DOHH2 (cell line): ENCODE measurements around the gene PP2D1.
"Not testable (repeated sequence)": the region's sequence is repeated elsewhere in the genome, so short reads cannot be mapped to it uniquely, and the experiment has no call there.

ENCODE experiments used
- H3F3A ChIP-seq: fragments of 200-600 bp; sonication (generic), shearing (Covaris generic); 2 replicates; pipeline ENCODE4 v1.6.0; 2016; ENCODE audit warnings: antibody characterized with exemption, mild to moderate bottlenecking; ENCODE audit not compliant: control insufficient read depth, insufficient read depth
- H3K27ac ChIP-seq: fragments of 200-600 bp; sonication (generic); 2 replicates; pipeline ENCODE4 v1.5.1; 2014; ENCODE audit warnings: low read depth, mild to moderate bottlenecking, low read length, moderate library complexity
- H3K27me3 ChIP-seq: fragments of 200-600 bp; sonication (generic); 2 replicates; pipeline ENCODE4 v1.6.1; 2014; ENCODE audit warnings: mild to moderate bottlenecking, low read length, mixed read lengths; ENCODE audit not compliant: control insufficient read depth
- H3K36me3 ChIP-seq: fragments of 200-600 bp; sonication (generic); 2 replicates; pipeline ENCODE4 v1.6.1; 2014; ENCODE audit warnings: mild to moderate bottlenecking, low read length, moderate library complexity, mixed read lengths; ENCODE audit not compliant: control insufficient read depth
- H3K4me1 ChIP-seq: fragments of 200-600 bp; sonication (generic); 2 replicates; pipeline ENCODE4 v1.6.1; 2014; ENCODE audit warnings: mild to moderate bottlenecking, low read length, mixed read lengths; ENCODE audit not compliant: control insufficient read depth
- H3K4me2 ChIP-seq: fragments of 200-600 bp; sonication (generic); 2 replicates; pipeline ENCODE4 v1.6.0; 2014; ENCODE audit warnings: mild to moderate bottlenecking, low read length, moderate library complexity
- H3K4me3 ChIP-seq: fragments of 200-600 bp; sonication (generic); 2 replicates; pipeline ENCODE4 v1.5.1; 2014; ENCODE audit warnings: mild to moderate bottlenecking, low read length, mixed read lengths
- H3K79me2 ChIP-seq: fragments of 200-600 bp; sonication (generic); 2 replicates; pipeline ENCODE4 v1.6.1; 2014; ENCODE audit warnings: mild to moderate bottlenecking, low read length, mixed read lengths; ENCODE audit not compliant: control insufficient read depth
- H3K9me2 ChIP-seq: fragments of 200-600 bp; sonication (generic); replicated peaks from 2 replicates; pipeline ENCODE4 v1.6.1; 2014; ENCODE audit warnings: mild to moderate bottlenecking, low read length, mixed read lengths; ENCODE audit not compliant: control insufficient read depth
- H3K9me3 ChIP-seq: fragments of 200-600 bp; sonication (generic); 2 replicates; pipeline ENCODE4 v1.6.1; 2014; ENCODE audit warnings: antibody characterized with exemption, low read length, mixed read lengths; ENCODE audit not compliant: control insufficient read depth, insufficient read depth
- H4K20me1 ChIP-seq: fragments of 200-600 bp; sonication (generic); 2 replicates; pipeline ENCODE4 v1.6.0; 2014; ENCODE audit warnings: low read depth, mild to moderate bottlenecking, antibody characterized with exemption, low read length, moderate library complexity; ENCODE audit not compliant: control insufficient read depth, insufficient read depth
- EZH2phosphoT487 ChIP-seq: fragments of 200-600 bp; sonication (generic); IDR thresholded peaks from 2 replicates; pipeline ENCODE4 v1.6.1; 2017; ENCODE audit warnings: borderline replicate concordance, mild to moderate bottlenecking, antibody characterized with exemption, low read length, moderate library complexity, mixed read lengths
- TF ChIP-seq, protein P1 (sequence below): fragments of 200-600 bp; sonication (generic); IDR thresholded peaks from one replicate; pipeline ENCODE4 v1.5.1; 2014; ENCODE audit warnings: antibody characterized with exemption, mild to moderate bottlenecking, low read depth, low read length; ENCODE audit not compliant: poor library complexity, severe bottlenecking

The PP2D1 gene

DNA sequence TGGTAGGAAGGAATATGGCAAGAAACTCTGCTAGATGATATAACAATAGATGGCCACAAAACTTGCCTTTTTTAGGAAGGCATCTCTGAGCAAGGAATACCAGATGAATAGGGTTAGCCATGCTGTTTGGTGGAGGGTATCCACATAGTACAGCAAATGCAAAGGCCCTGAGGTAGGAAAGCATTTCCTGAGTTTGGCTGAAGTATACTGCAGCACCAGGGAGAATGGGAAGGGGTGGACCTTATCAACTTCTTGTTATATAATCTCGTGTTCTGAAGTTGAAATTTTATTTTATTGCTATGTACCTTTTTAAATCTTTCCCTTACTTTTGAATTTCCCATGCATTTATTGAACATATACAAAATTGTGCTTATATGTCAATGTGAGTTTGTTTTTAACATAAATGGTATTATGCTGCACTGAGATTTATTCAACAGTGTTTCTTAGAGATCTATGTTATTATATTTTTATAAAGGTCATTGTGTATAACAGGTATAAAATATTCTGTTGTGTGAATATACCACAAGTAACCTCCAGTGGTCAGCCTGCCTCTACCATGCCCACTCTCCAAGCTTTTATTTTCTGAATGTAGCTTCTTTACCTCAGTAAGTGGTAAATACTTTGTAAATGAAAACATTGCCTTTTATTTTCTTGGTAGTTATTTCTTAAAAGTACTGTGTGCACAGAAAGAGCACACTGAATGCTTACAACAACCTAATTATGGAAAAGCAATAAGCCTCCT is 25.4 kb upstream of the PP2D1 start:
- peak overlapping the region; percentile 80 for H3K4me2 ChIP-seq
- no peaks in the 10 kb centered on the region for H3K9me3 ChIP-seq
- H4K20me1 ChIP-seq = peaks cover 7% of the 10 kb centered on the region; the same call in 1 of the 2 replicates
- TF ChIP-seq, protein P1, sequence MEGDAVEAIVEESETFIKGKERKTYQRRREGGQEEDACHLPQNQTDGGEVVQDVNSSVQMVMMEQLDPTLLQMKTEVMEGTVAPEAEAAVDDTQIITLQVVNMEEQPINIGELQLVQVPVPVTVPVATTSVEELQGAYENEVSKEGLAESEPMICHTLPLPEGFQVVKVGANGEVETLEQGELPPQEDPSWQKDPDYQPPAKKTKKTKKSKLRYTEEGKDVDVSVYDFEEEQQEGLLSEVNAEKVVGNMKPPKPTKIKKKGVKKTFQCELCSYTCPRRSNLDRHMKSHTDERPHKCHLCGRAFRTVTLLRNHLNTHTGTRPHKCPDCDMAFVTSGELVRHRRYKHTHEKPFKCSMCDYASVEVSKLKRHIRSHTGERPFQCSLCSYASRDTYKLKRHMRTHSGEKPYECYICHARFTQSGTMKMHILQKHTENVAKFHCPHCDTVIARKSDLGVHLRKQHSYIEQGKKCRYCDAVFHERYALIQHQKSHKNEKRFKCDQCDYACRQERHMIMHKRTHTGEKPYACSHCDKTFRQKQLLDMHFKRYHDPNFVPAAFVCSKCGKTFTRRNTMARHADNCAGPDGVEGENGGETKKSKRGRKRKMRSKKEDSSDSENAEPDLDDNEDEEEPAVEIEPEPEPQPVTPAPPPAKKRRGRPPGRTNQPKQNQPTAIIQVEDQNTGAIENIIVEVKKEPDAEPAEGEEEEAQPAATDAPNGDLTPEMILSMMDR = no peak
- no peak for TF ChIP-seq EZH2phosphoT487
- no peaks in the 10 kb centered on the region for H3K9me2 ChIP-seq
- H3K27ac ChIP-seq = no peak overlapping the region
- no peak overlapping the region for H3K4me3 ChIP-seq
- H3F3A ChIP-seq = peaks cover 12% of the 10 kb centered on the region
- H3K4me1 ChIP-seq = peaks cover 27% of the 10 kb centered on the region
- H3K79me2 ChIP-seq = peaks cover 14% of the 10 kb centered on the region
- peaks cover 3% of the 10 kb centered on the region; the same call in 1 of the 2 replicates for H3K36me3 ChIP-seq
- no peaks in the 10 kb centered on the region for H3K27me3 ChIP-seq

DNA sequence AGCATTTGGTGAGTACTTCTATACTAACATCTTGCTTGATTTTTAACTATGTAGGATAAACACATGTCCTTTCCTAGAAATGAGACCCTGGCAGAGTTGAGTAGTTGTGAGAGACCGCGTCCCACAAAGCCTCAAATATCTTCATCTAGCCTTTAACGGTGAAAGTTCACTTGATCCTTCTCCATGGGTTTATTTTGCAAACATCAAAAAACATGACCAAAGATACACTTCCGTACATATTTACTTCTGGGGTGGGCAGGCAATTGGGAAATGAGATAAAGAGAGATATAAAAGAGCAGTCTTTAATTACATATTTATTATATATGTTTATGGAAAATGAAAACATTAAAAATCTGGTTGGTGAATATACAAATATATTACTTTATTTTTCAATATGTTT is 23.0 kb upstream of the PP2D1 start:
- H3K4me2 ChIP-seq = no peak overlapping the region
- H3K4me1 ChIP-seq = peaks cover 15% of the 10 kb centered on the region
- no peak overlapping the region for H3K27ac ChIP-seq
- no peaks in the 10 kb centered on the region for H3K36me3 ChIP-seq
- no peaks in the 10 kb centered on the region for H3K9me2 ChIP-seq
- TF ChIP-seq, protein P1 = no peak
- TF ChIP-seq EZH2phosphoT487 = no peak
- no peaks in the 10 kb centered on the region for H3K27me3 ChIP-seq
- no peaks in the 10 kb centered on the region for H3K79me2 ChIP-seq
- no peaks in the 10 kb centered on the region for H4K20me1 ChIP-seq
- no peak overlapping the region for H3K4me3 ChIP-seq
- no peaks in the 10 kb centered on the region for H3K9me3 ChIP-seq
- H3F3A ChIP-seq = peaks cover 9% of the 10 kb centered on the region

DNA sequence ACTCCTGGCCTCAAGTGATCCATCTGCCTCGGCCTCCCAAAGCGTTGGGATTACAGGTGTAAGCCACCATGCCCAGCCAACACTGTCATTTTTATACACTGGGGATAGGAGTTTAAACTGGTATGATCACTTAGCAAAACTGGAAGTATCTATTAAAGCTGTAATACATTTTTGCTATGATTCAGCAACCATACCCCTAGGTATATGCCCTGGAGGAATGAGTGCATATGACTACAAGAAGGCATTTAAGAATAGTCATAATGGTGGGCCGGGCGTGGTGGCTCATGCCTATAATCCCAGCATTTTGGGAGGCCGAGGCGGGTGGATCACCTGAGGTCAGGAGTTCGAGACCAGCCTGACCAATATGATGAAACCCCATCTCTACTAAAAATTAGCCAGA is 19.9 kb upstream of the PP2D1 start:
- H3K79me2 ChIP-seq, H3K4me1 ChIP-seq, H3K4me2 ChIP-seq, H3K9me2 ChIP-seq, H3K4me3 ChIP-seq, H3K27me3 ChIP-seq, H3K9me3 ChIP-seq, H3K36me3 ChIP-seq, H4K20me1 ChIP-seq, H3K27ac ChIP-seq, H3F3A ChIP-seq: not testable (repeated sequence)

DNA sequence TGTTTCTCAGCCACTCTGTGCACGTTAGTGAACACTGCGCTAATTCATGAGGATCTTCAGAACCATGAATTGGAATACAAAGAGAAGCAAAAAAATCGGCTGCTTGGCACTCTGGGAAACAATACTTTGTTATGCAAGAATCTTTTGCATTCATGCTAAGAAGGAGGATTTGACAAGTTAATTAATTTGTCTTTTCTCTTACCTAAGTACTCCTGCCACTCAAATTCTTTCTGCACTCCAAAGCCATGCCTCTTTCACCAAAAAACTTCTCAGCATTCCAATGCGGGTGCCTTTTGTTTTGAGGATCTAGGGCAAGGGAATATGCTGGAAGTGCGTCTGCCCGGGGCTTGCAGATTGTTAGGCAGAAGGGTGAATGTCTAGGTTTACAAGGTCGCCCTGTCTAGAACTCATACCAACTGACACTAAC is 16.9 kb upstream of the PP2D1 start:
- Histone ChIP-seq H3K4me1 (peaks cover 3% of the 10 kb centered on the region), H3K9me2 (no peaks in the 10 kb centered on the region), H3K9me3 (no peaks in the 10 kb centered on the region), H4K20me1 (no peaks in the 10 kb centered on the region), H3F3A (no peaks in the 10 kb centered on the region), H3K27ac (no peak overlapping the region), H3K4me3 (no peak overlapping the region), H3K79me2 (no peaks in the 10 kb centered on the region), H3K36me3 (no peaks in the 10 kb centered on the region), H3K27me3 (no peaks in the 10 kb centered on the region), H3K4me2 (no peak overlapping the region)
- no peak for TF ChIP-seq EZH2phosphoT487
- TF ChIP-seq, protein P1 = no peak
